Pancreas (tissue), 10 donors: ENCODE results near the gene NECAP2. TPM values are rescaled to one million over a fixed set of nuclear protein-coding genes. Genes with fewer than 3 reads are reported as not detected.

Experiments
- ATAC-seq, 4 donors: fragments of 200-7000 bp; cut with Tn5 transposase; one replicate each; pipeline versions ENCODE4 v1.8.0 to v1.9.1; 2020; ENCODE audit warnings: mild to moderate bottlenecking in 4 of 4, moderate library complexity in 4 of 4
- DNase-seq, 6 donors: peaks; one replicate each; pipeline ENCODE4 v3.0.0-alpha.2; 2020
- FAIRE-seq: peaks from 2 replicates; lab custom pipeline; 2012; peaks lifted over from hg19 to GRCh38; lab: Jason Lieb, UNC
- H3K27ac ChIP-seq, 4 donors: fragments of 200-600 bp; sonication (generic); 1 replicate in 3 of 4; 2 replicates in 1 of 4; pipeline versions ENCODE4 v1.5.0 to v1.8.0; 2020
- H3K27me3 ChIP-seq, 4 donors: fragments of 200-600 bp; one replicate each; pipeline ENCODE4 v1.8.0; 2021
- H3K36me3 ChIP-seq, 3 donors: fragments of 200-600 bp; sonication (generic) in 1 of 3; one replicate each; pipeline versions ENCODE4 v1.5.0 to v1.8.0; 2020 to 2021
- H3K4me1 ChIP-seq, 3 donors: fragments of 200-600 bp; one replicate each; pipeline ENCODE4 v1.8.0; 2021
- H3K4me3 ChIP-seq, 4 donors: fragments of 200-600 bp; sonication (generic) in 2 of 4; one replicate each; pipeline versions ENCODE4 v1.5.0 to v1.8.0; 2020 to 2021
- H3K9me3 ChIP-seq, 4 donors: fragments of 200-600 bp; one replicate each; pipeline ENCODE4 v1.8.0; 2021
- CTCF ChIP-seq, 4 donors: fragments of 200-600 bp; sonication (generic) in 3 of 4; IDR thresholded peaks; one replicate each; pipeline versions ENCODE4 v1.5.0 to v1.8.0; 2021; ENCODE audit warnings: antibody characterized with exemption in 4 of 4
- WGBS, 2 donors: extraction: QIAGEN DNeasy Blood & Tissue Kit; methylation state at CpG; one replicate each; pipeline ENCODE4 v1.1.7; 2013; 5-methylcytosine and 5-hydroxymethylcytosine counted together
- intact Hi-C, 3 donors: fragments of 100-400 bp; cut with DNase I; formaldehyde crosslinking; loops; one replicate each; pipeline versions ENCODE4 v1.11.1 to v1.14.2; 2022
- polyA plus RNA-seq, 2 donors: library from polyadenylated mRNA; stranded (reverse); fragments of 200-250 nt; gene quantifications; one replicate each; pipeline ENCODE4 v1.2.3, GENCODE V29; 2013
- total RNA-seq, 6 donors: library from RNA; stranded (reverse); fragmentation: NEBNext Ultra II Directional in 4 of 6; extraction: Animal tissue kit (Norgen Biotek cat#: 25700) in 4 of 6; gene quantifications; one replicate each; pipeline versions ENCODE4 v1.2.1 to v1.2.4, GENCODE V29; 2021 to 2023
- donor health status: healthy with polysubstance abuse.
- donor health status: DM: no; HTN: no; CAD: no; lungs with moderate emphysema.
- donor health status: DM: no; HTN: no; CAD: no.
- donor health status: control.
- donor health status: control.
- donor health status: Bipolar disorder and iron deficiency.
- donor health status: DM: yes; HTN: yes; CAD: no.
- donor health status: DM: no; HTN: no; CAD: no.
- donor health status: DM: no; HTN: no; CAD: no.
- donor health status: DM: yes; HTN: yes; CAD: no.

NECAP2 gene
- total and polyA plus RNA-seq, 8 donors, result 11.9 to 37.8 (median 16.6) TPM

GRCh38 chr1:16405441-16405840, 35.1 kb upstream of the NECAP2 start:
- Histone ChIP-seq H3K4me3 (no peak overlapping the region), H3K27ac (no peak overlapping the region), H3K27me3 (no peaks in the 10 kb centered on the region), H3K9me3 (no peaks in the 10 kb centered on the region), H3K4me1 (no peaks in the 10 kb centered on the region), H3K36me3 (no peaks in the 10 kb centered on the region)
- FAIRE-seq (no peak), ATAC-seq (no peak), DNase-seq (no peak)
- intact Hi-C loops, result no loop called here
- 75 to 76% methylated on average over 5 of the region's 5 CpGs for WGBS, 2 donors
- TF ChIP-seq CTCF (IDR thresholded peaks at IDR 0.05), result no peak

- Histone ChIP-seq H3K4me3 (no peak overlapping the region), H3K27me3 (no peaks in the 10 kb centered on the region), H3K27ac (no peak overlapping the region), H3K4me1 (no peaks in the 10 kb centered on the region), H3K9me3 (no peaks in the 10 kb centered on the region), H3K36me3 (no peaks in the 10 kb centered on the region)
- no peak for TF ChIP-seq CTCF (IDR thresholded peaks at IDR 0.05)
- FAIRE-seq (no peak), DNase-seq (no peak), ATAC-seq (no peak)
- intact Hi-C loops, result no loop called here
- 81 to 88% methylated on average over 9 of the region's 9 CpGs for whole genome bisulfite sequencing, 2 donors
Measured at GRCh38 chr1:16406868-16407267, 33.7 kb upstream of the NECAP2 start.

GRCh38 chr1:16409536-16410152, 30.9 kb upstream of the NECAP2 start:
- no peak overlapping the region for H3K27ac ChIP-seq
- no peaks in the 10 kb centered on the region for H3K27me3 ChIP-seq
- no peaks in the 10 kb centered on the region for H3K36me3 ChIP-seq
- H3K9me3 ChIP-seq, result no peaks in the 10 kb centered on the region
- intact Hi-C loops, result no loop called here
- no peak overlapping the region for H3K4me3 ChIP-seq
- no peak for ATAC-seq
- no peak for TF ChIP-seq CTCF (IDR thresholded peaks at IDR 0.05)
- 76 to 77% methylated on average over 19 to 25 of the region's 25 CpGs for WGBS, 2 donors
- no peak for FAIRE-seq
- no peaks in the 10 kb centered on the region for H3K4me1 ChIP-seq
- no peak for DNase-seq

GRCh38 chr1:16410803-16411202, 29.7 kb upstream of the NECAP2 start:
- FAIRE-seq (no peak), DNase-seq (no peak), ATAC-seq (no peak)
- intact Hi-C loops, result no loop called here
- Histone ChIP-seq H3K36me3 (no peaks in the 10 kb centered on the region), H3K4me3 (no peak overlapping the region), H3K27ac (no peak overlapping the region), H3K9me3 (no peaks in the 10 kb centered on the region), H3K27me3 (no peaks in the 10 kb centered on the region), H3K4me1 (no peaks in the 10 kb centered on the region)
- TF ChIP-seq CTCF (IDR thresholded peaks at IDR 0.05), result no peak
- 88 to 98% methylated on average over 5 of the region's 5 CpGs for WGBS, 2 donors

- 81 to 91% methylated on average over 3 of the region's 3 CpGs for WGBS, 2 donors
- no peak for TF ChIP-seq CTCF (IDR thresholded peaks at IDR 0.05)
- Histone ChIP-seq H3K27ac (no peak overlapping the region), H3K36me3 (no peaks in the 10 kb centered on the region), H3K4me3 (no peak overlapping the region), H3K27me3 (no peaks in the 10 kb centered on the region), H3K9me3 (no peaks in the 10 kb centered on the region), H3K4me1 (no peaks in the 10 kb centered on the region)
- ATAC-seq (no peak), FAIRE-seq (no peak), DNase-seq (no peak)
- intact Hi-C loops, result no loop called here
Measured at GRCh38 chr1:16413191-16413590, 27.3 kb upstream of the NECAP2 start.
